Ammon's horn (tissue), 1 donor: Measurements from ENCODE around the gene ARHGEF35.
A peak's percentile ranks its signal among the peaks of the same experiment; 100 is the strongest.
"Not testable (repeated sequence)": the region's sequence is repeated elsewhere in the genome, so short reads cannot be mapped to it uniquely, and the experiment has no call there.

Experiments used
- DNase-seq: peaks from one replicate; pipeline ENCODE4 v3.0.0-alpha.2; 2016; ENCODE audit warnings: low spot score

The ARHGEF35 gene

DNA sequence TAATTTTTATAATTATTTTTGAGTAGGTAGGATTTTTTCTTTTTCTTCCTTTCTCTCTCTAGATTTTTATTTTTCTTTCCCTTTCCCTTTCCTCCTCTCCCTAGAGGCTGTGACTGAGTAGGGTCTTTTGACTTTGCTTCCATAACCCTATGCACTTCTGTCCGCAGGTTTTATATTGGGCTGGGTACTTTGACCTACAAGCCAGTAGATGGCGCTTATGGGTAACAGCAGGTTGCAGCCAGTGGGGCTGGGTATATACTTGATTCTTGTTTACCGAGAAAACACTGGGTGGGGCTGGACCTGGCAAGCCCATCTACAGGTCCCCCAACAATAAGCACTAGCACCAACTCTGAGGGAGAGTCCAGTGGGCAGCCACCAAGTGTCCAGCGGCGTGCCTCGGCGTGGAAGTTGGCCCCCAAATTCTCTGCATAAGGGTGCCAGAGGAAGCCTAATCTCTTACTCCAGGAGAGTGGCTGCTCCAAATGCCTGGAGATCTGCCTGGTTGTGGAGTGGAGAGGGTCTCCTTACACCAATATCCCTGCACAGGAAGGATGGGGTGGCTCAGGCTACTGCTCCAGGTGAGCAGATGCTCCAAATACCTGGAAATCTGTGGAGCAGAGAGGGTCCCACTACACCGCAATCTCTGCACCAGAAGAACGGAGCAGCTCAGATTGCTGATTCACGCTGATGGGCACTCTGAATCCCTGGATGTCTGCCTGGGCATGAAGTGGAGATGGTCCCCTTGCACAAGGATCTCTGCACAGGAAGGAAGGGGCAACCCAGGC is 17.1 kb downstream of the ARHGEF35 start:
- peak; percentile 4 for DNase-seq

GRCh38 chr7:144174613-144175012 is 21.0 kb downstream of the ARHGEF35 start:
- DNase-seq = no peak

GRCh38 chr7:144171594-144172350 is 23.9 kb downstream of the ARHGEF35 start:
- DNase-seq = not testable (repeated sequence)

GRCh38 chr7:144164784-144165183 is 30.8 kb downstream of the ARHGEF35 start:
- no peak for DNase-seq

GRCh38 chr7:144158861-144159260 is 36.8 kb downstream of the ARHGEF35 start:
- DNase-seq = no peak

DNA sequence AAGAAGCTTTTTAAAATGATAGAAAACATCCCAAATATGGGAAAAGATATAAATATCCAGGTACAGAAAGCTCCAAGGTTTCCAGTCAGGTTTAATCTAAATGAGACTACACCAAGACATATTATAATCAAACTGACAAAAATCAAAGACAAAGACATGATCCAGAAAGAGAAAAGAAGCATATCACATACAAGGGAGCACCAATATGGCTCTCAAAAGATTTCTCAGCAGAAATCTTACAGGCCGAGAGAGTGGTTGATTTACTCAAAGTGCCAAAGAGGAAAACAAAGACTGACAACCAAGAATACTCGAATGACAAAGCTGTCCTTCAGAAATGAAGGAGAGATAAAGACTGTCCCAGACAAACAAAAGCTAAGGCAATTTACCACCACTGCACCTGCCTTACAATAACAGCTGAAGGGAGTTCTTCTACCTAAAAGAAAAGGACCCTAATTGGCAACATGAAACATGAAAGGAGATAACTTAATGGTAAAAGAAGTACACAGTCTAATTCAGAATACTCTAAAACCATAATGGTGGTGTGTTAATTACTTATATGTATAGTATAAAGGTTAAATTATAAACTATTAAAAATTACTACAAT is 47.3 kb downstream of the ARHGEF35 start:
- DNase-seq = no peak

DNA sequence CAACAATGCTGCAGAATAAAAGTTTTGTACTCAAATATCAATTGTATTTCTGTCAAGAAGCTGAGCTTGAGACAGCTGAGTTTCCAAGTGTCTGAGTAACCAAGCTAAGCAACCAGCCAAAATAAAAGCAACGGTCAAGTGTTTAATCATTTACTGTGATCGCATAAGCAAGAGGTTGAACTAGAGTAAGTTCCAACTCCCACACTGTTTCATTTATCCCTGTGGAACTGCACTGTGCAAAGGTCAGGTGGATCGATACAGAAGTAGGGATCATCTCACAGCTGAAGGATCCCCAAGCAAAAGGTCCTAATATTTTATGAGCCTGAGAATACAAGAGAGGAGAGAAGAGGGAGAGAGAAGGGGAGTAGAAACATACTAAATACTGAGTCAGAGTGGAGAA is 51.2 kb downstream of the ARHGEF35 start:
- DNase-seq = no peak

DNA sequence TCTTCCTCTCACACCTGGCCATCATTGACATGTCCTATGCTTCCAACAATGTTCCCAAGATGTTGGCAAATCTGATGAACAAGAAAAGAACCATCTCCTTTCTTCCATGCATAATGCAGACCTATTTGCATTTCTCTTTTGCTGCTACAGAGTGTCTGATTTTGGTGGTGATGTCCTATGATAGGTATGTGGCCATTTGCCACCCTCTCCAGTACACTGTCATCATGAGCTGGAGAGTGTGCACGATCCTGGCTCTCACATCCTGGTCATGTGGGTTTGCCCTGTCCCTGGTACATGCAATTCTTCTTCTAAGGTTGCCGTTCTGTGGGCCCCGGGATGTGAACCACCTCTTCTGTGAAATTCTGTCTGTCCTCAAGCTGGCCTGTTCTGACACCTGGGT is 53.4 kb downstream of the ARHGEF35 start:
- DNase-seq = no peak

GRCh38 chr7:144137501-144137900 is 58.1 kb downstream of the ARHGEF35 start:
- DNase-seq = no peak
